Activated CD4-positive, alpha-beta T cell treated with anti-CD3 and anti-CD28 coated beads for 36 hours (primary cell): ENCODE measurements around the gene NPIPB4. TPM values are rescaled to one million over a fixed set of nuclear protein-coding genes. Genes with fewer than 3 reads are reported as not detected.
"Not testable (repeated sequence)": the region's sequence is repeated elsewhere in the genome, so short reads cannot be mapped to it uniquely, and the experiment has no call there.

Experiments
- ATAC-seq: fragments of 200-7000 bp; cut with Tn5 transposase; one replicate; pipeline ENCODE4 v1.10.0; 2021; ENCODE audit warnings: mild to moderate bottlenecking, moderate library complexity
- CTCF ChIA-PET: fragments of 350-600 bp; sonication (Branson Sonifier 250); formaldehyde crosslinking; loops from one replicate; lab custom pipeline; 2021; ENCODE audit warnings: antibody characterized with exemption; lab: Charles Lee
- POLR2A ChIA-PET: fragments of 350-600 bp; sonication (Branson Sonifier 250); formaldehyde crosslinking; loops from one replicate; lab custom pipeline; 2021; ENCODE audit warnings: antibody characterized with exemption, inconsistent platforms; lab: Charles Lee
- DNase-seq: peaks from one replicate; pipeline ENCODE4 v3.0.0-alpha.2; 2020
- H3K27ac Mint-ChIP-seq: one replicate; pipeline ENCODE4 v1.8.0; 2021; ENCODE audit warnings: mixed read lengths
- H3K27me3 Mint-ChIP-seq: one replicate; pipeline ENCODE4 v1.8.0; 2021; ENCODE audit warnings: mixed read lengths
- H3K36me3 Mint-ChIP-seq: one replicate; pipeline ENCODE4 v1.8.0; 2021; ENCODE audit warnings: low read depth, mixed read lengths
- H3K4me1 Mint-ChIP-seq: one replicate; pipeline ENCODE4 v1.8.0; 2021; ENCODE audit warnings: mixed read lengths
- H3K4me3 Mint-ChIP-seq: one replicate; pipeline ENCODE4 v1.8.0; 2021; ENCODE audit warnings: mild to moderate bottlenecking, moderate library complexity, mixed read lengths
- H3K9me3 Mint-ChIP-seq: one replicate; pipeline ENCODE4 v1.8.0; 2021; ENCODE audit warnings: low read depth, mixed read lengths
- intact Hi-C, 2 experiments: fragments of 100-400 bp; cut with DNase I in 1 of 2; cut with micrococcal nuclease in 1 of 2; formaldehyde crosslinking; loops; one replicate each; pipeline versions ENCODE4 v1.14.2 to v1.15.1; 2022 to 2024; cut with DNase I, micrococcal nuclease
- total RNA-seq, 2 experiments: library from RNA; stranded (reverse); gene quantifications; one replicate each; pipeline ENCODE4 v1.2.3, GENCODE V29; 2021

The NPIPB4 gene
- total RNA-seq, 2 experiments from 2014 or later, result 109 to 121 TPM

DNA sequence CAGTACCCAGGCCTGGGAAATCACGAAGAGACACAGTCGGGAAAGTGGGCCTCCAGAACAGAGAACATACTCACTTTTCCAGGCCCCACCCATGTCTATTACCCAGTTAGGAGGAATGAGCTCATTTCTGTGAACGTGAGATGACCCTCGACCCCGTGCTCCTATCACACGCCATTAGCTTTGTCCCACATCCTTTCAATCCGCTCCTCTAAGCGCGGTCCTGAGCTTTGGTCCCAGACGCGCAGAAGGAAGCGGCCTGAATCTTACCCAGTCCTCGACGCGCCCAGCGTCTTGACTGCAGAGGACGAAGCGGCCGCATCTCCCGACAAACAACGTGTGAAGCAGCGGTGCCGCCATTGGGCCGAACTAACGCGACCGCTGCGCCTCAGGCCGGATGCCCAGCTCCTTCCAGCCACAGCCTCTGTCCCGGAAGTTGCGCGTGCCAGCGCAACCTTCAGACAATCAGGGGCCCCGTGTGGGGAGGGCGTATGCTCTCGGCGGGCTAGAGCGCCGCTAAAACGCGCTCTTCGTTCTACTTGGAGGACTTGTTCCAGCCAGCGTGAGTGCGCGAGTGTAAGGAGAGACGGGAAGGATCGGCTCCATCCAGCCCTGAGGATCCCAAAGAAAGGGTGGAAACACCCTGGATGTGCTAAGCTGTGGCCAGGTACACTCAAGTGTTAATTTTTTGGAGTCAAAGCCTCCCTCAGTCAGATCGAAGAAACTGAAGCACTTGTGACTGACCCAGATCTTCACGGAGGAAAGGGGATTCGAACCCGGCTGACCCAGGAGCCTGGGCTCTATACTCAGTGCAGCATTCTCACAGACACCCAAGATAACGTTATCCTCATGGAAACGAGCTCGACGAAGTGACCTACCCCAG lies 37.3 kb downstream of the NPIPB4 start:
- H3K9me3 Mint-ChIP-seq, H3K27me3 Mint-ChIP-seq: not testable (repeated sequence)
- DNase-seq, result peak; percentile 83
- H3K36me3 Mint-ChIP-seq, result peaks cover 21% of the 10 kb centered on the region
- ChIA-PET CTCF (interaction anchor here (0.7 to 1.5 kb wide), 3 partner anchors 127 to 499 kb away, joined by 3 to 4 read pairs (median 3); no protein-coding TSS in a partner anchor), POLR2A (interaction anchor here (1.1 kb wide), 2 partner anchors 127 to 140 kb away, joined by 3 to 4 read pairs; no protein-coding TSS in a partner anchor)
- peaks cover 24% of the 10 kb centered on the region for H3K4me1 Mint-ChIP-seq
- peak overlapping the region; percentile 93 for H3K4me3 Mint-ChIP-seq
- intact Hi-C loops, result loop anchor here (1.0 to 5.0 kb wide), 2 partner anchors 132 to 133 kb away; partner anchors contain the start of gene UQCRC2 (in 2 of the 2)
- peak overlapping the region; percentile 99 for H3K27ac Mint-ChIP-seq
- peak; percentile 97 for ATAC-seq

DNA sequence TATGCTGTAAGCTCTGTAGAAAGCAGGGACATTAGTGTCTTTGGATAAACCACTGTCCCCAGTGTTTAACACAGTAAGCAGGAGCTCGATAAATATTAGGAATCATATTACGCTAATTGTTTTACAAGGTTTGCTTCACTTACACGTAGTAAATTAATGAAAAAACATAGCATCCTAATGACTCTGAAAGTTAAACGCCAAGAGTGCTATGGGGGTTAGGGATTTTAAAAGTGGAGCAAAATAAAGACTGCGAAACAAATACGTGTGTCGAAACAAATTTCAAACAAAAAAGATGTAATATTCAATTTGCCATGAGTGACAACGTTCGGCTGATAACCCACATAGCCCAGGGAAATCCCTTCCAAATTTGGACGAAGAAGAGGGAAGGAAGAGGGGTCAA lies 37.9 kb downstream of the NPIPB4 start:
- not testable (repeated sequence) for H3K9me3 Mint-ChIP-seq, H3K27me3 Mint-ChIP-seq, ATAC-seq, DNase-seq
- H3K4me3 Mint-ChIP-seq, result peak overlapping the region; percentile 93
- POLR2A ChIA-PET, result interaction anchor here (1.1 kb wide), 2 partner anchors 127 to 141 kb away, joined by 3 to 4 read pairs; no protein-coding TSS in a partner anchor
- H3K4me1 Mint-ChIP-seq, result peaks cover 24% of the 10 kb centered on the region
- H3K27ac Mint-ChIP-seq, result peak overlapping the region; percentile 99
- intact Hi-C loops, result loop anchor here (1.0 to 5.0 kb wide), 2 partner anchors 133 to 134 kb away; partner anchors contain the start of gene UQCRC2 (in 2 of the 2)
- CTCF ChIA-PET, result interaction anchor here (0.7 to 1.5 kb wide), 2 partner anchors 258 to 500 kb away, joined by 3 to 4 read pairs; no protein-coding TSS in a partner anchor
- peaks cover 22% of the 10 kb centered on the region for H3K36me3 Mint-ChIP-seq

- ATAC-seq, result peak; percentile 23
- intact Hi-C loops, POLR2A ChIA-PET, H3K27ac Mint-ChIP-seq, H3K27me3 Mint-ChIP-seq, CTCF ChIA-PET, DNase-seq, H3K4me3 Mint-ChIP-seq, H3K9me3 Mint-ChIP-seq: not testable (repeated sequence)
- H3K36me3 Mint-ChIP-seq, result peaks cover 28% of the 10 kb centered on the region
- peaks cover 27% of the 10 kb centered on the region for H3K4me1 Mint-ChIP-seq
Measured at GRCh38 chr16:21817012-21817411, 40.5 kb downstream of the NPIPB4 start.

DNA sequence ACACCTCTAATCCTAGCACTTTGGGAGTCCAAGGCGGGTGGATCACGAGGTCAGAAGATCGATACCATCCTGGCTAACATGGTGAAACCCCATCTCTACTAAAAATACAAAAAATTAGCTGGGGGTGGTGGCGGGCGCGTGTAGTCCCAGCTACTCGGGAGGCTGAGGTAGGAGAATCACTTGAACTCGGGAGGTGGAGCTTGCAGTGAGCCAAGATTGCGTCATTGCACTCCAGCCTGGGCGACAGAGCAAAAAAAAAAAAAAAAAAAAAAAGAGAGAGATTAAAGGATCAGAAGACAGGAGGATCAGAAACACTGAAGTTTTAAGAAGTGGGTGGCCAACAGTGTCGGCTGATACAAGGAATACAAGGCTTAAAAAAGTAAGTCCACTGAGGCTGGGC lies 41.9 kb downstream of the NPIPB4 start:
- POLR2A ChIA-PET, H3K27ac Mint-ChIP-seq, H3K4me3 Mint-ChIP-seq, intact Hi-C loops, CTCF ChIA-PET, ATAC-seq, H3K9me3 Mint-ChIP-seq, H3K27me3 Mint-ChIP-seq, DNase-seq: not testable (repeated sequence)
- Mint-ChIP-seq H3K36me3 (peaks cover 30% of the 10 kb centered on the region), H3K4me1 (peaks cover 26% of the 10 kb centered on the region)

DNA sequence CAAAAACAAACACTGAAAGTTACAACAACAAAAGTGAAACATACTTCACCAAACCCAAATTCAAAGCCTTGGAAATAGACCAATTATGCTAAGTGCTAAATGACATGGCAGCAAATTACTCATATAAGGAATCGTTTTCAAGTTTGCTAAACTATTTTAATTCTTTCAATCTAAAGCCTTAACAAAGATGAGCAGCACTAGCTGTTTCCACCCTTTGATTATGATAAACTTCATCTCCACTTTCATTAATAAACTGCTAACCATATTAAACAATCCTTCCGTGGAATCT lies 55.2 kb downstream of the NPIPB4 start:
- H3K27ac Mint-ChIP-seq, H3K4me1 Mint-ChIP-seq, POLR2A ChIA-PET, DNase-seq, H3K9me3 Mint-ChIP-seq, H3K4me3 Mint-ChIP-seq, H3K27me3 Mint-ChIP-seq: not testable (repeated sequence)
- peaks cover 14% of the 10 kb centered on the region for H3K36me3 Mint-ChIP-seq
- CTCF ChIA-PET, result interaction anchor here (0.6 to 1.2 kb wide), 3 partner anchors 137 to 227 kb away, joined by 3 read pairs; no protein-coding TSS in a partner anchor
- intact Hi-C loops, result loop anchor here in 1 of 2 experiments (10.0 kb wide), 1 partner anchor 48 kb away; no protein-coding TSS in a partner anchor
- ATAC-seq, result peak; percentile 72

GRCh38 chr16:21801538-21802374 lies 55.8 kb downstream of the NPIPB4 start:
- H3K27me3 Mint-ChIP-seq, H3K4me3 Mint-ChIP-seq, H3K9me3 Mint-ChIP-seq, POLR2A ChIA-PET, H3K4me1 Mint-ChIP-seq: not testable (repeated sequence)
- DNase-seq (peak; percentile 46), ATAC-seq (peak; percentile 57)
- Mint-ChIP-seq H3K36me3 (peaks cover 14% of the 10 kb centered on the region), H3K27ac (peak overlapping the region; percentile 13)
- CTCF ChIA-PET, result interaction anchor here (0.6 to 1.2 kb wide), 3 partner anchors 138 to 227 kb away, joined by 3 read pairs; no protein-coding TSS in a partner anchor
- intact Hi-C loops, result loop anchor here in 1 of 2 experiments (10.0 kb wide), 1 partner anchor 47 kb away; no protein-coding TSS in a partner anchor

DNA sequence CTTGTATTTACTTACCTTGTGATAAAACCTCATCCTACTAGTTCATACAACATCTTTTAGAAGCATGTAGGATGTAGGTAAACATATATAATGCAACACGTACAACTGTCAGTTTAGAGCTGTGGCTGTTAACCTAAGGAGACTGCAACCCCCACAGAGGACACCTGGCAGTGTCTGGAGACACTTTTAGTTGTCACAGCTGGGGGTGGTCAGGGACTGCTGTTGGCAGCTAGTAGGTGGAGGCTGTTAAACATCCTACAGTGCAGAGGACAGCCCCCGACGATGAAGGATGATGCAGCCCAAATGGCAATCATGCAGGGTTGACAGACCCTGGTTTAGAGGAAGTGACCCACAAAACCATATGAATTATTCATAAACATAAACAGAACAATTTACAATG lies 59.0 kb downstream of the NPIPB4 start:
- DNase-seq, POLR2A ChIA-PET, CTCF ChIA-PET, H3K4me3 Mint-ChIP-seq, H3K9me3 Mint-ChIP-seq, H3K27ac Mint-ChIP-seq, H3K27me3 Mint-ChIP-seq, ATAC-seq, H3K4me1 Mint-ChIP-seq, intact Hi-C loops: not testable (repeated sequence)
- peaks cover 11% of the 10 kb centered on the region for H3K36me3 Mint-ChIP-seq

GRCh38 chr16:21793310-21793709 lies 64.2 kb downstream of the NPIPB4 start:
- intact Hi-C loops, H3K27me3 Mint-ChIP-seq, POLR2A ChIA-PET, CTCF ChIA-PET, H3K27ac Mint-ChIP-seq, ATAC-seq, H3K9me3 Mint-ChIP-seq, H3K4me3 Mint-ChIP-seq, DNase-seq, H3K36me3 Mint-ChIP-seq, H3K4me1 Mint-ChIP-seq: not testable (repeated sequence)

DNA sequence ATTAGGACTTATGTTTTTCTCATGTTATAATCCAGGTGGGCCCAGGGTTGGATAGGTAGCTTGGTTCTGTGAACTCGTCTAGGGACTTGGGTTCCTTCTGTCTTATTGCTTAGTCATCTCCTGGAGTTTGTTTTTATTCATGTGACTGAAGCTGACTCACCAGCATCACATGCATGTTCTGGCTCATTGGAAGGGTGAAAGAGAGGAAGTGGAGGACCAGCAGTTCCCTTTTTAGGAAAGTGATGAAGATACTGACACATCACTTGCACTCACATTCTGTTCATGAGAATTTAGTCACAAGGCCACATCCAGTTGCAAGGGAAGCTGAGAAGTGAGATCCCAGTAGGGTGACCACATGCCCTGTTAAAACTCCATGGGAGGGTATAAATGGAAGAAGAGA lies 67.0 kb downstream of the NPIPB4 start:
- POLR2A ChIA-PET, intact Hi-C loops, H3K4me3 Mint-ChIP-seq, H3K27ac Mint-ChIP-seq, H3K27me3 Mint-ChIP-seq, DNase-seq, H3K36me3 Mint-ChIP-seq, H3K4me1 Mint-ChIP-seq, H3K9me3 Mint-ChIP-seq, CTCF ChIA-PET: not testable (repeated sequence)
- peak; percentile 99 for ATAC-seq
